Activated B cell treated with CpG ODN at 0.5 μM for 24 hours (primary cell): Measurements from ENCODE around the gene SELPLG. TPM values are rescaled to one million over a fixed set of nuclear protein-coding genes. Genes with fewer than 3 reads are reported as not detected.

Source experiments
- ATAC-seq: fragments of 200-7000 bp; cut with Tn5 transposase; one replicate; pipeline ENCODE4 v1.10.0; 2021; ENCODE audit warnings: low read depth, mild to moderate bottlenecking, moderate library complexity
- CTCF ChIA-PET: fragments of 350-600 bp; sonication (Branson Sonifier 250); formaldehyde crosslinking; loops from one replicate; lab custom pipeline; 2021; ENCODE audit warnings: antibody characterized with exemption; lab: Charles Lee
- POLR2A ChIA-PET: fragments of 350-600 bp; sonication (Branson Sonifier 250); formaldehyde crosslinking; loops from one replicate; lab custom pipeline; 2021; ENCODE audit warnings: antibody characterized with exemption; lab: Charles Lee
- DNase-seq: peaks from one replicate; pipeline ENCODE4 v3.0.0; 2022
- H3K27ac Mint-ChIP-seq: one replicate; pipeline ENCODE4 v1.8.0; 2020; ENCODE audit warnings: mixed read lengths
- H3K27me3 Mint-ChIP-seq: one replicate; pipeline ENCODE4 v1.8.0; 2021; ENCODE audit warnings: mixed read lengths
- H3K36me3 Mint-ChIP-seq: one replicate; pipeline ENCODE4 v1.8.0; 2021; ENCODE audit warnings: low read depth, mixed read lengths
- H3K4me1 Mint-ChIP-seq: one replicate; pipeline ENCODE4 v1.8.0; 2021; ENCODE audit warnings: mixed read lengths
- H3K4me3 Mint-ChIP-seq: one replicate; pipeline ENCODE4 v1.8.0; 2020; ENCODE audit warnings: mild to moderate bottlenecking, mixed read lengths
- H3K9me3 Mint-ChIP-seq: one replicate; pipeline ENCODE4 v1.8.0; 2020; ENCODE audit warnings: mixed read lengths
- intact Hi-C: fragments of 100-400 bp; cut with micrococcal nuclease; formaldehyde crosslinking; loops from one replicate; pipeline ENCODE4 v1.15.1; 2024
- total RNA-seq: library from RNA; stranded (reverse); gene quantifications from 2 replicates; pipeline ENCODE4 v1.2.3, GENCODE V29; 2022
- TF ChIP-seq, protein P1 (sequence below): fragments of 200-600 bp; IDR thresholded peaks from one replicate; pipeline ENCODE4 v1.8.0; 2022; ENCODE audit warnings: antibody characterized with exemption, mild to moderate bottlenecking

The SELPLG gene
- total RNA-seq = 1.8 and 2.0 TPM in 2 replicates

- H3K36me3 Mint-ChIP-seq = peaks cover 4% of the 10 kb centered on the region
- H3K27ac Mint-ChIP-seq = peak within 1 kb of the TSS; percentile 98
- H3K4me3 Mint-ChIP-seq = peak within 1 kb of the TSS; percentile 85
- no peaks in the 10 kb centered on the region for H3K9me3 Mint-ChIP-seq
- intact Hi-C loops = loop anchor here (1.0 to 2.0 kb wide), 6 partner anchors 9 to 223 kb away; partner anchors contain the start of gene SSH1
- POLR2A ChIA-PET = interaction anchor here (0.6 to 14.3 kb wide), 12 partner anchors 8 to 1976 kb away, joined by 6 to 182 read pairs (median 14); partner anchors contain the start of genes CORO1C, ISCU and SART3
- CTCF ChIA-PET = interaction anchor here (0.7 to 11.9 kb wide), 8 partner anchors 12 to 169 kb away, joined by 3 to 137 read pairs (median 10); no protein-coding TSS in a partner anchor
- TF ChIP-seq, protein P1, sequence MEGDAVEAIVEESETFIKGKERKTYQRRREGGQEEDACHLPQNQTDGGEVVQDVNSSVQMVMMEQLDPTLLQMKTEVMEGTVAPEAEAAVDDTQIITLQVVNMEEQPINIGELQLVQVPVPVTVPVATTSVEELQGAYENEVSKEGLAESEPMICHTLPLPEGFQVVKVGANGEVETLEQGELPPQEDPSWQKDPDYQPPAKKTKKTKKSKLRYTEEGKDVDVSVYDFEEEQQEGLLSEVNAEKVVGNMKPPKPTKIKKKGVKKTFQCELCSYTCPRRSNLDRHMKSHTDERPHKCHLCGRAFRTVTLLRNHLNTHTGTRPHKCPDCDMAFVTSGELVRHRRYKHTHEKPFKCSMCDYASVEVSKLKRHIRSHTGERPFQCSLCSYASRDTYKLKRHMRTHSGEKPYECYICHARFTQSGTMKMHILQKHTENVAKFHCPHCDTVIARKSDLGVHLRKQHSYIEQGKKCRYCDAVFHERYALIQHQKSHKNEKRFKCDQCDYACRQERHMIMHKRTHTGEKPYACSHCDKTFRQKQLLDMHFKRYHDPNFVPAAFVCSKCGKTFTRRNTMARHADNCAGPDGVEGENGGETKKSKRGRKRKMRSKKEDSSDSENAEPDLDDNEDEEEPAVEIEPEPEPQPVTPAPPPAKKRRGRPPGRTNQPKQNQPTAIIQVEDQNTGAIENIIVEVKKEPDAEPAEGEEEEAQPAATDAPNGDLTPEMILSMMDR = no peak
- ATAC-seq (peak; percentile 76), DNase-seq (peak; percentile 79)
- no peaks in the 10 kb centered on the region for H3K27me3 Mint-ChIP-seq
- H3K4me1 Mint-ChIP-seq = peaks cover 95% of the 10 kb centered on the region
Observed at GRCh38 chr12:108633534-108634248, at the start of gene SELPLG. TSS of gene SELPLG (minus strand) at chr12:108633894. CDS start at chr12:108624307, 9,587 bp downstream.

DNA sequence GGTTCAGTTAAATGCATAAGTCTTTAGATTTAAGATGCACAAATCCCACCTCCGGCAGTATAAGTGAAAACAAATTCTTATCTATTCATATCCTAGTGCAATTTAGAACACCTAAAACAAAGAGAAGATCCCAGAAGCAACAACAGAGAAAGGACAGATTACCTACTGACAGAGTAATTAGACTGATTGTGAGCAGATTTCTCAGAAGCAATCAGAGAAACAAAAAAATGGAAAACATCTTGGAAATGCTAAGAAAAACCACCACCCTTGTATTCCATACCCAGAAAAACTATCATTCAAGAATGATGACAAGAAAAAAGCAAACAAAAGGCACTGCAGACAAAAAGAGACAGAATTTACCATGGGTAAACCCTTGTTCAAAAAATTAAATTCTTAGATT is 47.6 kb upstream of the SELPLG start:
- intact Hi-C loops = no loop called here
- Mint-ChIP-seq H3K36me3 (peaks cover 24% of the 10 kb centered on the region), H3K9me3 (no peaks in the 10 kb centered on the region), H3K4me1 (peaks cover 17% of the 10 kb centered on the region), H3K27me3 (no peaks in the 10 kb centered on the region), H3K4me3 (no peak overlapping the region), H3K27ac (no peak overlapping the region)
- no peak for ATAC-seq
- ChIA-PET CTCF (interaction anchor here (0.8 kb wide), 1 partner anchor 9 kb away, joined by 3 read pairs; no protein-coding TSS in a partner anchor), POLR2A (no interaction called here)
- TF ChIP-seq, protein P1 = no peak
- DNase-seq = no peak

DNA sequence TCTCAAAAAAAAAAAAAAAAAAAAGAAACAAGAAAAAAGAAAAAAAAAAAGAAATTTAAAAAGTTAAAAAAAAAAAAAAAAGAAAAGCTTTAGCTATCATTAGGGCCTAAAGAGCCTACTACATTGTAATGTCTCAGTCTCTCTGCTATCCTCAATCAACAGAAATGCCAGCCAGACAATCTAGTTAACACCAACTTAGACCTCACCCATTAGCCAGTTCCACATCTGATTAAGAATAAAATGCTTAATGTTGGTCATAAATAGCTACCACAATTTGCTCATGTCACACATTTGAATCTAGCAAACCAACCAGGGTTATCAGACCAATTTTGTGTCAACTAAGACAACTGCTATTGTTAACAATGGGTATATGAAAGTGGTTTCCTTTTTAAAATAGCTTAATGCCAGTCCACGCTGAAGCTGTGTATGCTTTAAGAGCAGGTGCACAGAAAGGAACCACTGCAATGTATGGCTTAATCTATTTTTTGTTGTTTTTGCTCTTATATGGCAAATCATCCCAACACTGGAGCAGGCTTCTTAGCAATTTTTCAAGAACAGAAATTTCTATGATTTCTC is 45.5 kb upstream of the SELPLG start:
- no peak overlapping the region for H3K4me3 Mint-ChIP-seq
- TF ChIP-seq, protein P1 = no peak
- ChIA-PET CTCF (interaction anchor here (0.7 to 1.2 kb wide), 2 partner anchors 15 to 30 kb away, joined by 3 to 5 read pairs; no protein-coding TSS in a partner anchor), POLR2A (interaction anchor here (0.6 to 0.7 kb wide), 4 partner anchors 15 to 53 kb away, joined by 5 to 8 read pairs (median 6); no protein-coding TSS in a partner anchor)
- intact Hi-C loops = no loop called here
- DNase-seq = no peak
- peaks cover 44% of the 10 kb centered on the region for H3K36me3 Mint-ChIP-seq
- ATAC-seq = no peak
- no peak overlapping the region for H3K27ac Mint-ChIP-seq
- no peaks in the 10 kb centered on the region for H3K9me3 Mint-ChIP-seq
- H3K4me1 Mint-ChIP-seq = peaks cover 9% of the 10 kb centered on the region
- H3K27me3 Mint-ChIP-seq = no peaks in the 10 kb centered on the region

- TF ChIP-seq, protein P1 = no peak
- intact Hi-C loops = no loop called here
- H3K27me3 Mint-ChIP-seq = no peaks in the 10 kb centered on the region
- no peaks in the 10 kb centered on the region for H3K9me3 Mint-ChIP-seq
- no peak overlapping the region for H3K4me3 Mint-ChIP-seq
- H3K4me1 Mint-ChIP-seq = peaks cover 3% of the 10 kb centered on the region
- POLR2A ChIA-PET = no interaction called here
- peaks cover 46% of the 10 kb centered on the region for H3K36me3 Mint-ChIP-seq
- DNase-seq = no peak
- CTCF ChIA-PET = interaction anchor here (1.2 kb wide), 1 partner anchor 14 kb away, joined by 5 read pairs; no protein-coding TSS in a partner anchor
- ATAC-seq = no peak
- no peak overlapping the region for H3K27ac Mint-ChIP-seq
Observed at GRCh38 chr12:108678104-108678730, 44.5 kb upstream of the SELPLG start.
